ENCODE results near the gene GRIK5.

The GRIK5 gene

GRCh38 chr19:42028304-42029216 lies 41.4 kb downstream of the GRIK5 start:
- H3K36me3 ChIP-seq = peaks cover 13% of the 10 kb centered on the region
- peak; percentile 81 for TF ChIP-seq CTCF (IDR thresholded peaks at IDR 0.05; ENCODE audit: low read depth, low read length)
- DNase-seq = peak; percentile 67
- no peak overlapping the region for H3K27ac ChIP-seq
- no peaks in the 10 kb centered on the region for H3K9me3 ChIP-seq (ENCODE audit: severe bottlenecking)
- H3K4me3 ChIP-seq (ENCODE audit: low read depth, low read length) = no peak overlapping the region
- no peaks in the 10 kb centered on the region for H3K27me3 ChIP-seq (ENCODE audit: insufficient read depth, low read depth, severe bottlenecking)

GRCh38 chr19:42024622-42025111 lies 45.3 kb downstream of the GRIK5 start:
- no peak overlapping the region for H3K27ac ChIP-seq
- DNase-seq = no peak
- H3K27me3 ChIP-seq (ENCODE audit: insufficient read depth, low read depth, severe bottlenecking) = no peaks in the 10 kb centered on the region
- peaks cover 7% of the 10 kb centered on the region for H3K9me3 ChIP-seq (ENCODE audit: severe bottlenecking)
- H3K4me3 ChIP-seq (ENCODE audit: low read depth, low read length) = no peak overlapping the region
- TF ChIP-seq CTCF (IDR thresholded peaks at IDR 0.05; ENCODE audit: low read depth, low read length) = no peak
- peaks cover 25% of the 10 kb centered on the region for H3K36me3 ChIP-seq

- peaks cover 11% of the 10 kb centered on the region for H3K9me3 ChIP-seq (ENCODE audit: severe bottlenecking)
Observed at GRCh38 chr19:42023943-42024260, 46.1 kb downstream of the GRIK5 start.

GRCh38 chr19:42023121-42023942 lies 46.7 kb downstream of the GRIK5 start:
- peak; percentile 69 for DNase-seq
- Histone ChIP-seq H3K36me3 (peaks cover 21% of the 10 kb centered on the region), H3K9me3 (ENCODE audit: severe bottlenecking) (peaks cover 11% of the 10 kb centered on the region), H3K4me3 (ENCODE audit: low read depth, low read length) (no peak overlapping the region), H3K27me3 (ENCODE audit: insufficient read depth, low read depth, severe bottlenecking) (no peaks in the 10 kb centered on the region), H3K27ac (no peak overlapping the region)
- TF ChIP-seq CTCF (IDR thresholded peaks at IDR 0.05; ENCODE audit: low read depth, low read length) = peak; percentile 68

More at GRCh38 chr19:42023943-42024260, 46.1 kb downstream of the GRIK5 start:
- no peak for DNase-seq
- no peaks in the 10 kb centered on the region for H3K27me3 ChIP-seq (ENCODE audit: insufficient read depth, low read depth, severe bottlenecking)
- peaks cover 25% of the 10 kb centered on the region for H3K36me3 ChIP-seq
- no peak for TF ChIP-seq CTCF (IDR thresholded peaks at IDR 0.05; ENCODE audit: low read depth, low read length)
- no peak overlapping the region for H3K4me3 ChIP-seq (ENCODE audit: low read depth, low read length)
- no peak overlapping the region for H3K27ac ChIP-seq

GRCh38 chr19:42022616-42023015 lies 47.4 kb downstream of the GRIK5 start:
- Histone ChIP-seq H3K27me3 (ENCODE audit: insufficient read depth, low read depth, severe bottlenecking) (no peaks in the 10 kb centered on the region), H3K4me3 (ENCODE audit: low read depth, low read length) (no peak overlapping the region), H3K27ac (no peak overlapping the region), H3K36me3 (peaks cover 21% of the 10 kb centered on the region), H3K9me3 (ENCODE audit: severe bottlenecking) (peaks cover 11% of the 10 kb centered on the region)
- no peak for TF ChIP-seq CTCF (IDR thresholded peaks at IDR 0.05; ENCODE audit: low read depth, low read length)
- DNase-seq = no peak
